ENCODE measurements around the gene RRM2. TPM values are rescaled to one million over a fixed set of nuclear protein-coding genes. Genes with fewer than 3 reads are reported as not detected.

RRM2 gene
- total RNA-seq, 1 experiment from 2014 or later, result 330 TPM

GRCh38 chr2:10174173-10174572 is 51.6 kb downstream of the RRM2 start:
- H3K36me3 ChIP-seq (ENCODE audit: control insufficient read depth in 1 of 2, insufficient read depth in 2 of 2, low read length in 2 of 2), result no peaks in the 10 kb centered on the region
- H3K9me3 ChIP-seq (ENCODE audit: control insufficient read depth in 1 of 2, insufficient read depth in 1 of 2, low read depth in 1 of 2, low read length in 2 of 2), result no peaks in the 10 kb centered on the region
- no peaks in the 10 kb centered on the region for H3K9me2 ChIP-seq (ENCODE audit: insufficient read depth)
- no peak overlapping the region for H3K9ac ChIP-seq (ENCODE audit: low read length)
- ChIA-PET CTCF (no interaction called here), POLR2A (no interaction called here), RAD21 (ENCODE audit: low non-redundant PET in 1 of 2, low total read pairs in 2 of 2, uncharacterized antibody in 2 of 2, unreplicated experiment in 2 of 2) (no interaction called here)
- H3K27ac ChIP-seq (ENCODE audit: low read depth, low read length), result no peak overlapping the region
- no peak overlapping the region for H3K4me3 ChIP-seq (replicated peaks in 1 of 2; ENCODE audit: low read depth in 1 of 2, low read length in 2 of 2)
- H4K20me1 ChIP-seq (ENCODE audit: insufficient read depth), result no peaks in the 10 kb centered on the region
- peaks cover 12 to 15% of the 10 kb centered on the region in 2 experiments for H3K4me1 ChIP-seq (ENCODE audit: control insufficient read depth in 1 of 2, insufficient read depth in 2 of 2, low read length in 2 of 2)
- ATAC-seq (no peak), DNase-seq (ENCODE audit: low read depth, low spot score) (no peak)
- no TSS peak for BruUV-seq (replicated peaks)
- no peak overlapping the region for H3K4me2 ChIP-seq (ENCODE audit: low read length)
- no peaks in the 10 kb centered on the region for H3K79me2 ChIP-seq (ENCODE audit: insufficient read depth, low read length)
- H3K27me3 ChIP-seq (ENCODE audit: insufficient read depth, low read length), result no peaks in the 10 kb centered on the region
- H2AFZ ChIP-seq (ENCODE audit: low read depth, low read length, poor library complexity, severe bottlenecking), result no peak overlapping the region
- intact Hi-C loops (cut with micrococcal nuclease), result no loop called here
- TF ChIP-seq SP1 (IDR thresholded peaks at IDR 0.05; ENCODE audit: low read depth) (no peak), ATF3 (IDR thresholded peaks at IDR 0.05) (no peak)

- RAD21 ChIA-PET (ENCODE audit: low non-redundant PET in 1 of 2, low total read pairs in 2 of 2, uncharacterized antibody in 2 of 2, unreplicated experiment in 2 of 2), result no interaction called here
- CTCF ChIA-PET, result no interaction called here
- Histone ChIP-seq H2AFZ (ENCODE audit: low read depth, low read length, poor library complexity, severe bottlenecking) (no peak overlapping the region), H3K79me2 (ENCODE audit: insufficient read depth, low read length) (no peaks in the 10 kb centered on the region), H3K27ac (ENCODE audit: low read depth, low read length) (no peak overlapping the region), H3K4me3 (replicated peaks in 1 of 2; ENCODE audit: low read depth in 1 of 2, low read length in 2 of 2) (no peak overlapping the region), H3K27me3 (ENCODE audit: insufficient read depth, low read length) (no peaks in the 10 kb centered on the region), H3K4me2 (ENCODE audit: low read length) (no peak overlapping the region), H3K9me3 (ENCODE audit: control insufficient read depth in 1 of 2, insufficient read depth in 1 of 2, low read depth in 1 of 2, low read length in 2 of 2) (no peaks in the 10 kb centered on the region), H3K36me3 (ENCODE audit: control insufficient read depth in 1 of 2, insufficient read depth in 2 of 2, low read length in 2 of 2) (no peaks in the 10 kb centered on the region), H3K4me1 (ENCODE audit: control insufficient read depth in 1 of 2, insufficient read depth in 2 of 2, low read length in 2 of 2) (peaks cover under 1 to 2% of the 10 kb centered on the region in 2 experiments; a peak in 2 of 4 replicates), H4K20me1 (ENCODE audit: insufficient read depth) (no peaks in the 10 kb centered on the region), H3K9me2 (ENCODE audit: insufficient read depth) (no peaks in the 10 kb centered on the region), H3K9ac (ENCODE audit: low read length) (no peak overlapping the region)
- POLR2A ChIA-PET, result no interaction called here
- TF ChIP-seq YY1 (IDR thresholded peaks at IDR 0.05; ENCODE audit: extremely low read depth, insufficient replicate concordance, low read depth, low read length) (no peak), ATF3 (IDR thresholded peaks at IDR 0.05) (no peak), CTCF (IDR thresholded peaks at IDR 0.05 in 2 of 3, conservative IDR thresholded peaks at IDR 0.05 in 1 of 3; ENCODE audit: borderline replicate concordance in 1 of 3, insufficient read depth in 1 of 3, low read depth in 2 of 3, low read length in 2 of 3) (no peak), CBX3 (IDR thresholded peaks at IDR 0.05; ENCODE audit: low read depth) (no peak), ELF1 (IDR thresholded peaks at IDR 0.05; ENCODE audit: borderline replicate concordance, low read depth) (no peak), SP1 (IDR thresholded peaks at IDR 0.05; ENCODE audit: low read depth) (no peak), TCF7L2 (IDR thresholded peaks at IDR 0.05; ENCODE audit: borderline replicate concordance, extremely low read depth, insufficient read depth, insufficient read length) (no peak)
- TF ChIP-seq, protein P1, sequence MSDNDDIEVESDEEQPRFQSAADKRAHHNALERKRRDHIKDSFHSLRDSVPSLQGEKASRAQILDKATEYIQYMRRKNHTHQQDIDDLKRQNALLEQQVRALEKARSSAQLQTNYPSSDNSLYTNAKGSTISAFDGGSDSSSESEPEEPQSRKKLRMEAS (IDR thresholded peaks at IDR 0.05), result no peak
- intact Hi-C loops (cut with micrococcal nuclease), result no loop called here
- DNase-seq (ENCODE audit: low read depth, low spot score), result no peak
- BruUV-seq (replicated peaks), result no TSS peak
- ATAC-seq, result no peak
Measured at GRCh38 chr2:10175441-10175840, 52.9 kb downstream of the RRM2 start.

Measured in HCT116 (cell line).